ENCODE data around the gene ASB18.

The ASB18 gene

GRCh38 chr2:236160366-236161081 lies 103.7 kb downstream of the ASB18 start:
- DNase-seq (ENCODE audit: low read depth), result no peak
- H3K4me3 ChIP-seq (ENCODE audit: low read depth, low read length), result no peak overlapping the region
- no peak for TF ChIP-seq CTCF (IDR thresholded peaks at IDR 0.05; ENCODE audit: control insufficient read depth, extremely low read depth, insufficient read depth)

GRCh38 chr2:236159778-236160170 lies 104.4 kb downstream of the ASB18 start:
- DNase-seq (ENCODE audit: low read depth), result no peak
- no peak overlapping the region for H3K4me3 ChIP-seq (ENCODE audit: low read depth, low read length)
- TF ChIP-seq CTCF (IDR thresholded peaks at IDR 0.05; ENCODE audit: control insufficient read depth, extremely low read depth, insufficient read depth), result no peak

GRCh38 chr2:236158969-236159777 lies 105.0 kb downstream of the ASB18 start:
- no peak for DNase-seq (ENCODE audit: low read depth)
- TF ChIP-seq CTCF (IDR thresholded peaks at IDR 0.05; ENCODE audit: control insufficient read depth, extremely low read depth, insufficient read depth), result no peak
- H3K4me3 ChIP-seq (ENCODE audit: low read depth, low read length), result no peak overlapping the region

- no peak overlapping the region for H3K4me3 ChIP-seq (ENCODE audit: low read depth, low read length)
- no peak for TF ChIP-seq CTCF (IDR thresholded peaks at IDR 0.05; ENCODE audit: control insufficient read depth, extremely low read depth, insufficient read depth)
- no peak for DNase-seq (ENCODE audit: low read depth)
Observed at GRCh38 chr2:236157815-236158498, 106.2 kb downstream of the ASB18 start.

- H3K4me3 ChIP-seq (ENCODE audit: low read depth, low read length), result no peak overlapping the region
- DNase-seq (ENCODE audit: low read depth), result no peak
- TF ChIP-seq CTCF (IDR thresholded peaks at IDR 0.05; ENCODE audit: control insufficient read depth, extremely low read depth, insufficient read depth), result no peak
Observed at GRCh38 chr2:236157366-236157765, 106.8 kb downstream of the ASB18 start.

- no peak for TF ChIP-seq CTCF (IDR thresholded peaks at IDR 0.05; ENCODE audit: control insufficient read depth, extremely low read depth, insufficient read depth)
- no peak for DNase-seq (ENCODE audit: low read depth)
- no peak overlapping the region for H3K4me3 ChIP-seq (ENCODE audit: low read depth, low read length)
Observed at GRCh38 chr2:236156860-236157194, 107.4 kb downstream of the ASB18 start.
